ENCODE data around the gene PER1. TPM values are rescaled to one million over a fixed set of nuclear protein-coding genes. Genes with fewer than 3 reads are reported as not detected.

PER1 gene
- total and polyA plus RNA-seq, 2 of the 13 experiments (the other 11 are each of a cell fraction or from before 2014, with no cell fraction given), result 2.6 to 3.6 TPM

- intact Hi-C loops (cut with micrococcal nuclease; ENCODE audit: unreplicated experiment) (no loop called here), in situ Hi-C loops (cut with HindIII; ENCODE audit: extremely low pct_ligation_motif_present, low pct_unique_long_range_greater_than_20kb) (no loop called here)
- no peak for TF ChIP-seq KMT2B (CRISPR knock-in tag; IDR thresholded peaks at IDR 0.05)
- 0 out of 2 replicates have a peak, but pooled peaks have one; percentile 16 for TF ChIP-seq RBFOX2 (IDR thresholded peaks at IDR 0.05; ENCODE audit: low read depth, low read length)
- no peak for TF ChIP-seq TARDBP (CRISPR knock-in tag; IDR thresholded peaks at IDR 0.05)
- TF ChIP-seq MXD3 (CRISPR knock-in tag; IDR thresholded peaks at IDR 0.05), result no peak
- TF ChIP-seq TCF7L2 (IDR thresholded peaks at IDR 0.05; ENCODE audit: low read depth, low read length), result no peak
- Histone ChIP-seq H3K36me3 (replicated peaks in 1 of 2; ENCODE audit: control insufficient read depth in 1 of 2, insufficient read depth in 2 of 2, low read length in 2 of 2) (peaks cover 13 to 28% of the 10 kb centered on the region in 2 experiments; a peak in 4 of 5 replicates), H3K27ac (ENCODE audit: extremely low read length, insufficient read depth, low read length) (no peak overlapping the region), H3K4me1 (ENCODE audit: insufficient read depth, low read length) (peaks cover 46% of the 10 kb centered on the region), H2AFZ (ENCODE audit: low read length) (no peak overlapping the region), H3K9ac (ENCODE audit: insufficient read depth, low read depth, low read length) (peak overlapping the region; percentile 68; the same call in 1 of the 2 replicates), H3K27me3 (ENCODE audit: control insufficient read depth in 1 of 2, insufficient read depth in 2 of 2, low read length in 2 of 2) (no peaks in the 10 kb centered on the region), H4K20me1 (ENCODE audit: insufficient read depth, low read length) (no peaks in the 10 kb centered on the region), H3K4me2 (ENCODE audit: low read depth, low read length) (peak overlapping the region; percentile 65), H3K79me2 (ENCODE audit: insufficient read depth, low read length) (peaks cover 4% of the 10 kb centered on the region), H3K4me3 (replicated peaks in 1 of 3; ENCODE audit: insufficient read depth in 1 of 3, low read depth in 2 of 3, low read length in 3 of 3) (peak overlapping the region in 2 of 3 experiments; percentile 68 to 70; a peak in 3 of 6 replicates), H3K9me3 (ENCODE audit: low read length) (no peaks in the 10 kb centered on the region)
- POLR2A ChIA-PET, result interaction anchor here (1.7 kb wide), 1 partner anchor 12 kb away, joined by 7 read pairs; no protein-coding TSS in a partner anchor
- FAIRE-seq (no peak), DNase-seq (ENCODE audit: low spot score) (no peak), ATAC-seq (no peak)
- 94% methylated on average over 31 of the region's 38 CpGs for WGBS (ENCODE audit: low lambda C conversion rate)
- CTCF ChIA-PET (ENCODE audit: low intra/inter-chr PET ratio, low total read pairs), result no interaction called here
- BruUV-seq (replicated peaks), result no TSS peak
Observed at GRCh38 chr17:8151120-8151640, 1.0 kb downstream of the PER1 start.

GRCh38 chr17:8150194-8151119, 1.7 kb downstream of the PER1 start:
- H3K4me1 ChIP-seq (ENCODE audit: insufficient read depth, low read length), result peaks cover 43% of the 10 kb centered on the region
- CTCF ChIA-PET (ENCODE audit: low intra/inter-chr PET ratio, low total read pairs), result no interaction called here
- no peaks in the 10 kb centered on the region for H4K20me1 ChIP-seq (ENCODE audit: insufficient read depth, low read length)
- H3K27ac ChIP-seq (ENCODE audit: extremely low read length, insufficient read depth, low read length), result no peak overlapping the region
- in situ Hi-C loops (cut with HindIII; ENCODE audit: extremely low pct_ligation_motif_present, low pct_unique_long_range_greater_than_20kb) (no loop called here), intact Hi-C loops (cut with micrococcal nuclease; ENCODE audit: unreplicated experiment) (no loop called here)
- peaks cover 4% of the 10 kb centered on the region for H3K79me2 ChIP-seq (ENCODE audit: insufficient read depth, low read length)
- H3K4me3 ChIP-seq (replicated peaks in 1 of 3; ENCODE audit: insufficient read depth in 1 of 3, low read depth in 2 of 3, low read length in 3 of 3), result no peak overlapping the region
- ATAC-seq (no peak), DNase-seq (ENCODE audit: low spot score) (no peak), FAIRE-seq (no peak)
- BruUV-seq (replicated peaks), result no TSS peak
- H2AFZ ChIP-seq (ENCODE audit: low read length), result no peak overlapping the region
- POLR2A ChIA-PET, result no interaction called here
- H3K4me2 ChIP-seq (ENCODE audit: low read depth, low read length), result no peak overlapping the region
- no peaks in the 10 kb centered on the region for H3K27me3 ChIP-seq (ENCODE audit: control insufficient read depth in 1 of 2, insufficient read depth in 2 of 2, low read length in 2 of 2)
- whole genome bisulfite sequencing (ENCODE audit: low lambda C conversion rate), result 92% methylated on average over 13 of the region's 18 CpGs
- no peak overlapping the region for H3K9ac ChIP-seq (ENCODE audit: insufficient read depth, low read depth, low read length)
- peaks cover 16 to 33% of the 10 kb centered on the region in 2 experiments; a peak in 4 of 5 replicates for H3K36me3 ChIP-seq (replicated peaks in 1 of 2; ENCODE audit: control insufficient read depth in 1 of 2, insufficient read depth in 2 of 2, low read length in 2 of 2)
- no peaks in the 10 kb centered on the region for H3K9me3 ChIP-seq (ENCODE audit: low read length)
- TF ChIP-seq FOXP1 (IDR thresholded peaks at IDR 0.05) (no peak), FOXP1 (CRISPR knock-in tag; IDR thresholded peaks at IDR 0.05) (no peak), CREBL2 (CRISPR knock-in tag; IDR thresholded peaks at IDR 0.05; ENCODE audit: borderline replicate concordance) (no peak), ZNF468 (CRISPR knock-in tag; IDR thresholded peaks at IDR 0.05) (no peak), ZNF496 (CRISPR knock-in tag; IDR thresholded peaks at IDR 0.05; ENCODE audit: insufficient replicate concordance) (no peak), PATZ1 (CRISPR knock-in tag; IDR thresholded peaks at IDR 0.05) (no peak), ZBTB3 (CRISPR knock-in tag; IDR thresholded peaks at IDR 0.05; ENCODE audit: borderline replicate concordance, low read depth) (no peak), ZBTB43 (CRISPR knock-in tag; conservative IDR thresholded peaks at IDR 0.05) (no peak)

All from HepG2 (cell line).